Neuronal stem cell (in vitro differentiated cells): ENCODE results near the gene PCTP.

Experiments used
- DNase-seq: peaks from one replicate; pipeline ENCODE4 v3.0.0-alpha.2; 2013; ENCODE audit warnings: low spot score
- H2AFZ ChIP-seq: one replicate; pipeline ENCODE4 v1.6.1; 2013; ENCODE audit warnings: mild to moderate bottlenecking, low read length, inconsistent platforms
- H2AK5ac ChIP-seq: 2 replicates; pipeline ENCODE4 v1.6.1; 2013; ENCODE audit warnings: low read depth, mild to moderate bottlenecking, inconsistent platforms, low read length, moderate library complexity, mixed read lengths
- H2BK120ac ChIP-seq: 2 replicates; pipeline ENCODE4 v1.6.1; 2013; ENCODE audit warnings: low read depth, mild to moderate bottlenecking, inconsistent platforms, low read length, moderate library complexity, mixed read lengths
- H2BK12ac ChIP-seq: one replicate; pipeline ENCODE4 v1.6.1; 2013; ENCODE audit warnings: low read length, inconsistent platforms
- H2BK15ac ChIP-seq: 2 replicates; pipeline ENCODE4 v1.6.1; 2013; ENCODE audit warnings: mild to moderate bottlenecking, low read length, inconsistent platforms, mixed read lengths
- H2BK5ac ChIP-seq: one replicate; pipeline ENCODE4 v1.6.1; 2013; ENCODE audit warnings: inconsistent platforms, mild to moderate bottlenecking, low read length, moderate library complexity
- H3K14ac ChIP-seq: one replicate; pipeline ENCODE4 v1.6.1; 2013; ENCODE audit warnings: low read length, inconsistent platforms
- H3K18ac ChIP-seq: 2 replicates; pipeline ENCODE4 v1.6.1; 2013; ENCODE audit warnings: low read length, inconsistent platforms
- H3K23ac ChIP-seq: 2 replicates; pipeline ENCODE4 v1.6.1; 2013; ENCODE audit warnings: low read depth, mild to moderate bottlenecking, mixed read lengths, low read length, inconsistent platforms; ENCODE audit not compliant: poor library complexity
- H3K27ac ChIP-seq: replicated peaks from 3 replicates; pipeline ENCODE4 v1.5.1; 2013; ENCODE audit warnings: low read length, inconsistent platforms
- H3K27me3 ChIP-seq, 3 experiments: 2 replicates each; pipeline ENCODE4 v1.6.1; 2013; ENCODE audit warnings: low read length in 3 of 3, mild to moderate bottlenecking in 2 of 3, inconsistent platforms in 1 of 3, low read depth in 1 of 3, mixed read lengths in 1 of 3, moderate library complexity in 1 of 3; ENCODE audit not compliant: control insufficient read depth in 3 of 3, insufficient read depth in 3 of 3
- H3K36me3 ChIP-seq, 2 donors: replicated peaks in 1 of 2; 2 replicates each; pipeline ENCODE4 v1.6.1; 2013; ENCODE audit warnings: low read length in 2 of 2; ENCODE audit not compliant: control insufficient read depth in 2 of 2, insufficient read depth in 2 of 2
- H3K4ac ChIP-seq: 2 replicates; pipeline ENCODE4 v1.6.1; 2013; ENCODE audit warnings: inconsistent platforms, mild to moderate bottlenecking, low read length, moderate library complexity
- H3K4me1 ChIP-seq, 2 donors: 1 replicate in 1 of 2; 2 replicates in 1 of 2; pipeline ENCODE4 v1.6.1; 2013; ENCODE audit warnings: low read length in 2 of 2, low read depth in 1 of 2; ENCODE audit not compliant: control insufficient read depth in 2 of 2, insufficient read depth in 1 of 2
- H3K4me2 ChIP-seq: one replicate; pipeline ENCODE4 v1.6.1; 2013; ENCODE audit warnings: mild to moderate bottlenecking, low read length, inconsistent platforms; ENCODE audit not compliant: insufficient read depth, poor library complexity, severe bottlenecking
- H3K4me3 ChIP-seq, 2 donors: 2 replicates each; pipeline ENCODE4 v1.5.1; 2013; ENCODE audit warnings: low read length in 2 of 2, mild to moderate bottlenecking in 2 of 2, inconsistent platforms in 1 of 2, moderate library complexity in 1 of 2
- H3K79me1 ChIP-seq: one replicate; pipeline ENCODE4 v1.6.1; 2013; ENCODE audit warnings: low read depth, mild to moderate bottlenecking, inconsistent platforms, low read length, moderate library complexity
- H3K9ac ChIP-seq: one replicate; pipeline ENCODE4 v1.6.1; 2013; ENCODE audit warnings: mild to moderate bottlenecking, low read depth, low read length, inconsistent platforms; ENCODE audit not compliant: poor library complexity
- H3K9me3 ChIP-seq, 2 donors: replicated peaks in 1 of 2; 2 replicates each; pipeline versions ENCODE3 to v1.6.1; 2013; ENCODE audit warnings: low read length in 2 of 2, mild to moderate bottlenecking in 2 of 2, inconsistent platforms in 1 of 2, low read depth in 1 of 2, mixed read lengths in 1 of 2, moderate library complexity in 1 of 2; ENCODE audit not compliant: control insufficient read depth in 2 of 2, insufficient read depth in 1 of 2
- H4K8ac ChIP-seq: one replicate; pipeline ENCODE4 v1.6.1; 2013; ENCODE audit warnings: low read depth, mild to moderate bottlenecking, inconsistent platforms, low read length, moderate library complexity
- H4K91ac ChIP-seq: one replicate; pipeline ENCODE4 v1.6.1; 2013; ENCODE audit warnings: low read length, low read depth, mild to moderate bottlenecking, inconsistent platforms; ENCODE audit not compliant: poor library complexity
- WGBS, 2 donors: extraction: QIAGEN DNeasy Blood & Tissue Kit; methylation state at CpG; one replicate each; pipeline ENCODE4 v1.1.7; 2013; ENCODE audit warnings: missing lambda C conversion rate in 2 of 2, mixed read lengths in 1 of 2; ENCODE audit not compliant: insufficient read length in 2 of 2, insufficient replicate concordance in 1 of 2; ENCODE audit errors: extremely low coverage in 2 of 2; 5-methylcytosine and 5-hydroxymethylcytosine counted together

PCTP gene

DNA sequence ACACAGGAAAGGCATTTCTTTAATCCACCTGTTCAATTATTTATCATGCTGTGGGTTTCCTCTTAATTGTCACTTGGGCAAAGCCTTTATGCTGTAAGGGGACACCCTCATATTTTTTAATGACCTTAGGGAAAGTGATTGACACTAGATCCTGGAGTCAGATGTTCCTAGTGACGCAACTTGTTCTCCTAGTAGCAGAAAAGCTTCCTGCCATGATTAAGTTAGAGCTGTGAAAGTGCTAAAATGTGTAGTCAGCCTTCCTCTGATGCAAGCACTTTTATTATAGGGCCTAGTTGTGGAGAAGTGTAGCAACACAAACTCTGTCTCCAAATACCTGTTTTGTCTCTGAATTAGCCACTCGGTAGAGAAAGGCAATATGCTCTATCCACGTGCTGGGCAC lies 40.4 kb upstream of the PCTP start:
- Histone ChIP-seq H3K27me3 (peaks cover 0 to 4% (median 0%) of the 10 kb centered on the region in 3 experiments), H3K4me3 (no peak overlapping the region), H4K91ac (no peak overlapping the region), H3K36me3 (no peaks in the 10 kb centered on the region), H2BK15ac (no peak overlapping the region), H3K9ac (no peak overlapping the region), H3K79me1 (no peaks in the 10 kb centered on the region), H3K4me1 (peaks cover 0 to 8% of the 10 kb centered on the region in 2 donors), H3K4ac (no peak overlapping the region), H4K8ac (no peak overlapping the region), H2BK120ac (no peak overlapping the region), H3K4me2 (no peak overlapping the region), H2BK5ac (no peak overlapping the region), H3K27ac (no peak overlapping the region), H3K18ac (no peak overlapping the region), H3K9me3 (no peaks in the 10 kb centered on the region), H3K23ac (no peak overlapping the region), H2BK12ac (no peak overlapping the region), H2AK5ac (no peak overlapping the region), H3K14ac (no peak overlapping the region), H2AFZ (no peak overlapping the region)
- WGBS, 2 donors: no CpG with 5 or more reads among the region's 3 CpGs
- no peak for DNase-seq

DNA sequence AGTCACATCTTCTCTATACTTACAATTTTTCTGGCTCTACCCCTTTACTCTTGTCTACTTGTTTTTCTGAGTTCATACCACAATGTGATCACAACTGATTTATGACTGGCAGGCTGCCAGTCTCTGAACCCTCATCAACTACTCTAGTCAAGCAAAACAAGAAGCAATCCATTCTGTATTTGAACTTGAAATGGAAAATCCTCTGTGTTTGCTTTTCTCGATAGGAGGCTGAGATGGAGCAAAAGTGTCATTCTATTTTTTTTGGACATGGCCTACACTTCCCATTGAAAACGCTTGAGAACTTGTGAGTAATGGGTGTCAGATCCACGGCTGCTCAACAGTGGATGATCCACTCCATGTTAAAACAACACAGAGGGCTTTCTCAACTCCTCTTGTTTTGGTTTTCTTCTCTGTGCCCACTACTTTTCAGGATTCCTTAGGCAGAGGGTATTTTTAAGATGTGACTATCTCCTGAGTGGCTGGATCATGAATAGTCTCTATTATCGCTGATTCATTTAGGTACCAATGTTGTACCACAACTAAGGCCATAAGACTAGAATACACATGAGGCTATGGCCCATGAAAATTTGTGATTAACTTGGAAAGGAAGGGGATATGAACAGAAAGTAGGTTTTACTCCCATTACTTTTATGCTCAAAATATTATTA lies 39.9 kb upstream of the PCTP start:
- Histone ChIP-seq H3K79me1 (no peaks in the 10 kb centered on the region), H2BK12ac (no peak overlapping the region), H3K4me3 (no peak overlapping the region), H3K18ac (no peak overlapping the region), H3K4ac (no peak overlapping the region), H3K23ac (no peak overlapping the region), H3K9me3 (no peaks in the 10 kb centered on the region), H4K8ac (no peak overlapping the region), H3K27me3 (peaks cover 0 to 4% (median 0%) of the 10 kb centered on the region in 3 experiments), H2BK120ac (no peak overlapping the region), H4K91ac (no peak overlapping the region), H3K4me2 (no peak overlapping the region), H3K9ac (no peak overlapping the region), H3K4me1 (peaks cover 0 to 8% of the 10 kb centered on the region in 2 donors), H3K14ac (no peak overlapping the region), H3K27ac (no peak overlapping the region), H2BK5ac (no peak overlapping the region), H2BK15ac (no peak overlapping the region), H3K36me3 (no peaks in the 10 kb centered on the region), H2AFZ (no peak overlapping the region), H2AK5ac (no peak overlapping the region)
- no CpG with 5 or more reads among the region's 4 CpGs for WGBS, 2 donors
- DNase-seq: no peak

DNA sequence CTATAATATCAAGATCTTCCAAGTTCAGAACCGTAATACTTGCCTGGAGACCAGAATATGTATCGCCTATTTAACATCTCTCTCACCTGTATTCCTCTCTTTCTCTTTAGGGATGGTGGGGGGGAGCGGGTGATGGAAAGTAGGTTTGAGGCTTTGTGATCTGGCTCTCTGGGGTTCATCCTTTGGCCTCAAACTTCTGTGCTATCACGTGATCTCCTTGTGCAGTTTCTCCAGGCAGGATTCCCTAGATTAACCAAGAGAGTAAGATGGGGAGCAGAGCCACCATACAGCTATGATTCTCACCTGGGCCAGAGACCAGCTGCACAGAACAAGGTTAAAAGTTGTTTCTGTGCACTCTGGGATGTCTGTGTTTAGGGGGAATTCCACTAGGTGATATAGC lies 33.4 kb upstream of the PCTP start:
- H3K4ac ChIP-seq: no peak overlapping the region
- H2BK5ac ChIP-seq: no peak overlapping the region
- no peak overlapping the region for H2BK120ac ChIP-seq
- no peak overlapping the region for H3K4me2 ChIP-seq
- no peak overlapping the region for H2AFZ ChIP-seq
- H3K23ac ChIP-seq: no peak overlapping the region
- DNase-seq: no peak
- H3K36me3 ChIP-seq: no peaks in the 10 kb centered on the region
- no peak overlapping the region for H3K4me3 ChIP-seq
- H3K27ac ChIP-seq: no peak overlapping the region
- H2AK5ac ChIP-seq: no peak overlapping the region
- no peaks in the 10 kb centered on the region for H3K79me1 ChIP-seq
- H4K8ac ChIP-seq: no peak overlapping the region
- peaks cover 0 to 20% (median 0%) of the 10 kb centered on the region in 3 experiments for H3K27me3 ChIP-seq
- no peak overlapping the region for H2BK15ac ChIP-seq
- H3K18ac ChIP-seq: no peak overlapping the region
- H4K91ac ChIP-seq: no peak overlapping the region
- peaks cover 0 to 8% of the 10 kb centered on the region in 2 donors for H3K4me1 ChIP-seq
- no CpG with 5 or more reads among the region's 4 CpGs for WGBS, 2 donors
- H3K14ac ChIP-seq: no peak overlapping the region
- no peak overlapping the region for H2BK12ac ChIP-seq
- H3K9me3 ChIP-seq: no peaks in the 10 kb centered on the region
- H3K9ac ChIP-seq: no peak overlapping the region

DNA sequence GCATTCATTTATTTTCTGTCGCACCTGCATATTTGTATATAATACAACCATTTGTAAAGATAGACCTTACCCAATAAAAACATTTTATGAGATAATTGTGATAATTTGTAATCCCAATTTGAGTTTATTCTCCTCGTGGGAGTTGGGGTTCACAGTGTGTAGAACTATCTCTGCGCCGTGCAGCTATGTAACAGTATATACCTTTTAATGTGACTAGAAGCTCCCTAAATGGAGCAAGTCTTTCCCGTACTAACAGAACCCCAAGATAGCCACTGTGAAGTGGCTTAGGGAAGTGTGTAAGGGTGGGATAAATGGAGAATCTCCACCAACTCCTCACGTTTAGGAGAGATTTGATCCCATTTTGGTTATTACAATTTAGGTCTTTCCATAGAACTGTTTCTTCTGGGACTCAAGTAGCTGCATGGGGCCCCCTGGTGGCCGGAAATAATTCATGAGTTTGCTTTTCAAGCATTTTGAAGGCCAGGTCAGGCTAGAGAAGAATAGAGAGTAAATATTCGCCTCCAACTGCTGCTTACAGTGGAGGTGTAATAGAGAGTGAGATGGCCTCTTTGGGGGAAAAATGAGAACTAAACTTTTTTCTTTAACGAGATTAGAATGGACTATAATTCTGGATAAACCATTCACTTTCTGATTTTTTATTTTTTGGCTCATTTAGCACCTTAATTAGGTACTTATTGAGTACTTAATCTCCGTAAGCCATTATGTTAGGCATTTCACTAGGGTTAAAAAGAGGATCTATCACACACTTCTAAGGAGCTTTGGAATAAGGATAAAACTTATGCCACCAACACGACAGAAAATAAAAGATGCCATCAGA lies 32.7 kb upstream of the PCTP start:
- H4K91ac ChIP-seq: no peak overlapping the region
- H4K8ac ChIP-seq: no peak overlapping the region
- no peak overlapping the region for H3K4me2 ChIP-seq
- no peak overlapping the region for H3K9ac ChIP-seq
- no peak overlapping the region for H3K27ac ChIP-seq
- peak; percentile 75 for DNase-seq
- H3K4ac ChIP-seq: no peak overlapping the region
- no peak overlapping the region for H3K18ac ChIP-seq
- H3K9me3 ChIP-seq: no peaks in the 10 kb centered on the region
- no peaks in the 10 kb centered on the region for H3K79me1 ChIP-seq
- H3K4me1 ChIP-seq: peaks cover 4 to 9% of the 10 kb centered on the region in 2 donors
- H3K14ac ChIP-seq: no peak overlapping the region
- no CpG with 5 or more reads among the region's 11 CpGs for WGBS, 2 donors
- no peaks in the 10 kb centered on the region for H3K36me3 ChIP-seq
- no peak overlapping the region for H2BK120ac ChIP-seq
- H2AFZ ChIP-seq: no peak overlapping the region
- H2BK15ac ChIP-seq: no peak overlapping the region
- no peak overlapping the region for H2BK12ac ChIP-seq
- H2BK5ac ChIP-seq: no peak overlapping the region
- H3K23ac ChIP-seq: no peak overlapping the region
- H3K27me3 ChIP-seq: peaks cover 0 to 27% (median 0%) of the 10 kb centered on the region in 3 experiments
- no peak overlapping the region for H2AK5ac ChIP-seq
- no peak overlapping the region for H3K4me3 ChIP-seq
